HepG2 (cell line): ENCODE measurements around the gene TSPAN18.

Experiments
- FOXK1 ChIP-seq: sonication (generic); formaldehyde crosslinking; IDR thresholded peaks from 2 replicates; pipeline ENCODE4 v1.4.0; 2020; ENCODE audit warnings: low read depth, missing genetic modification reagents, borderline replicate concordance
- NCOA1 ChIP-seq: sonication (generic); formaldehyde crosslinking; IDR thresholded peaks from 2 replicates; pipeline ENCODE4 v1.9.0; 2021; ENCODE audit warnings: missing genetic modification reagents
- NR2C2 ChIP-seq: sonication (generic); formaldehyde crosslinking; IDR thresholded peaks from 2 replicates; pipeline ENCODE4 v1.4.0; 2020; ENCODE audit warnings: missing genetic modification reagents, mild to moderate bottlenecking, moderate library complexity, borderline replicate concordance
- NR3C1 ChIP-seq: sonication (generic); formaldehyde crosslinking; IDR thresholded peaks from 2 replicates; pipeline ENCODE4 v1.4.0; 2020; ENCODE audit warnings: missing genetic modification reagents
- PATZ1 ChIP-seq: sonication (generic); formaldehyde crosslinking; IDR thresholded peaks from 2 replicates; pipeline ENCODE4 v1.4.0; 2020; ENCODE audit warnings: missing genetic modification reagents
- PTBP1 ChIP-seq: fragments of 200-400 bp; formaldehyde crosslinking; IDR thresholded peaks from 2 replicates; pipeline ENCODE4 v1.6.1; 2018; ENCODE audit warnings: low read length, low read depth; ENCODE audit not compliant: poor library complexity, severe bottlenecking
- RAD51 ChIP-seq: fragments of 450-650 bp; IDR thresholded peaks from 2 replicates; pipeline ENCODE4 v1.6.1; 2016; ENCODE audit warnings: borderline replicate concordance
- ZNF24 ChIP-seq: fragments of 450-650 bp; IDR thresholded peaks from 2 replicates; pipeline ENCODE4 v1.6.1; 2017; ENCODE audit warnings: antibody characterized with exemption, mild to moderate bottlenecking
- ZNF780A ChIP-seq: sonication (generic); formaldehyde crosslinking; IDR thresholded peaks from 2 replicates; pipeline ENCODE4 v1.8.0; 2022; ENCODE audit warnings: mild to moderate bottlenecking, missing genetic modification reagents, moderate library complexity
- ZNF83 ChIP-seq: sonication (generic); formaldehyde crosslinking; IDR thresholded peaks from 2 replicates; pipeline ENCODE4 v1.4.0; 2020; ENCODE audit warnings: missing genetic modification reagents, mild to moderate bottlenecking, borderline replicate concordance
- ZZZ3 ChIP-seq: sonication (generic); formaldehyde crosslinking; IDR thresholded peaks from 2 replicates; pipeline ENCODE4 v1.4.0; 2020; ENCODE audit warnings: missing genetic modification reagents, mild to moderate bottlenecking, borderline replicate concordance
- TF ChIP-seq, protein P1 (sequence below): sonication (generic); formaldehyde crosslinking; IDR thresholded peaks from 2 replicates; pipeline ENCODE4 v1.5.0; 2020; ENCODE audit warnings: mild to moderate bottlenecking, missing genetic modification reagents, moderate library complexity
- TF ChIP-seq, protein P2 (sequence below), 2 experiments: sonication (generic) in 1 of 2; formaldehyde crosslinking in 1 of 2; IDR thresholded peaks; 2 replicates each; pipeline versions ENCODE4 v1.5.1 to v1.6.1; 2011 to 2020; ENCODE audit warnings: borderline replicate concordance in 1 of 2, low read depth in 1 of 2, low read length in 1 of 2, mild to moderate bottlenecking in 1 of 2, missing genetic modification reagents in 1 of 2, moderate library complexity in 1 of 2
- TF ChIP-seq, protein P3 (sequence below): fragments of 450-650 bp; IDR thresholded peaks from 2 replicates; pipeline ENCODE4 v1.6.1; 2017

DNA sequence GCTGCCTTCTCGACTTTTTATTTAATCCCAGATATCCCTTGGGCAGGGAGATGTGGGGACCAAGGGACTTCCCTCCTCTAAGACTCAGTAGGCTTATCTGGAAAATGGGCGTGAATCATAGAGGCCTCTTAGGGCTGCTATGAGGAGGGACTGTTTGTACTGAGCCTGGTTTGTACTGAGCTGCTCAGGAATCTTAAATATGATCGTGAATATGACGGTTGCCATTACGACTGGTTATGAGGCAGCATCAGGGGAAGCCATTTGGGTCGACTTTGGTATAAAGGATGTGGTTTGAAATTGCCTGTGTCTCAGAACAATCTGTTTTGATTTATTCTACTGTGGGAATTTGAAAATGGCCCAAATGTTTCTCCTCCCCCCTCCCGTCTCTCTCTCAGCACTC, 20.6 kb downstream of the TSPAN18 start:
- TF ChIP-seq FOXK1 (CRISPR knock-in tag) (no peak), ZNF83 (CRISPR knock-in tag) (no peak), ZZZ3 (CRISPR knock-in tag) (no peak), RAD51 (no peak), PATZ1 (no peak), NR2C2 (CRISPR knock-in tag) (no peak), NCOA1 (CRISPR knock-in tag) (no peak), ZNF24 (no peak), ZNF780A (CRISPR knock-in tag) (no peak), PTBP1 (no peak), NR3C1 (no peak)
- TF ChIP-seq, protein P1, sequence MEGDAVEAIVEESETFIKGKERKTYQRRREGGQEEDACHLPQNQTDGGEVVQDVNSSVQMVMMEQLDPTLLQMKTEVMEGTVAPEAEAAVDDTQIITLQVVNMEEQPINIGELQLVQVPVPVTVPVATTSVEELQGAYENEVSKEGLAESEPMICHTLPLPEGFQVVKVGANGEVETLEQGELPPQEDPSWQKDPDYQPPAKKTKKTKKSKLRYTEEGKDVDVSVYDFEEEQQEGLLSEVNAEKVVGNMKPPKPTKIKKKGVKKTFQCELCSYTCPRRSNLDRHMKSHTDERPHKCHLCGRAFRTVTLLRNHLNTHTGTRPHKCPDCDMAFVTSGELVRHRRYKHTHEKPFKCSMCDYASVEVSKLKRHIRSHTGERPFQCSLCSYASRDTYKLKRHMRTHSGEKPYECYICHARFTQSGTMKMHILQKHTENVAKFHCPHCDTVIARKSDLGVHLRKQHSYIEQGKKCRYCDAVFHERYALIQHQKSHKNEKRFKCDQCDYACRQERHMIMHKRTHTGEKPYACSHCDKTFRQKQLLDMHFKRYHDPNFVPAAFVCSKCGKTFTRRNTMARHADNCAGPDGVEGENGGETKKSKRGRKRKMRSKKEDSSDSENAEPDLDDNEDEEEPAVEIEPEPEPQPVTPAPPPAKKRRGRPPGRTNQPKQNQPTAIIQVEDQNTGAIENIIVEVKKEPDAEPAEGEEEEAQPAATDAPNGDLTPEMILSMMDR (CRISPR knock-in tag) = no peak
- TF ChIP-seq, protein P2, sequence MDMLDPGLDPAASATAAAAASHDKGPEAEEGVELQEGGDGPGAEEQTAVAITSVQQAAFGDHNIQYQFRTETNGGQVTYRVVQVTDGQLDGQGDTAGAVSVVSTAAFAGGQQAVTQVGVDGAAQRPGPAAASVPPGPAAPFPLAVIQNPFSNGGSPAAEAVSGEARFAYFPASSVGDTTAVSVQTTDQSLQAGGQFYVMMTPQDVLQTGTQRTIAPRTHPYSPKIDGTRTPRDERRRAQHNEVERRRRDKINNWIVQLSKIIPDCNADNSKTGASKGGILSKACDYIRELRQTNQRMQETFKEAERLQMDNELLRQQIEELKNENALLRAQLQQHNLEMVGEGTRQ (IDR thresholded peaks at IDR 0.05; ENCODE audit: low read depth, low read length) = no peak
- TF ChIP-seq, protein P2 (CRISPR knock-in tag; IDR thresholded peaks at IDR 0.05; ENCODE audit: borderline replicate concordance) = no peak
- TF ChIP-seq, protein P3, sequence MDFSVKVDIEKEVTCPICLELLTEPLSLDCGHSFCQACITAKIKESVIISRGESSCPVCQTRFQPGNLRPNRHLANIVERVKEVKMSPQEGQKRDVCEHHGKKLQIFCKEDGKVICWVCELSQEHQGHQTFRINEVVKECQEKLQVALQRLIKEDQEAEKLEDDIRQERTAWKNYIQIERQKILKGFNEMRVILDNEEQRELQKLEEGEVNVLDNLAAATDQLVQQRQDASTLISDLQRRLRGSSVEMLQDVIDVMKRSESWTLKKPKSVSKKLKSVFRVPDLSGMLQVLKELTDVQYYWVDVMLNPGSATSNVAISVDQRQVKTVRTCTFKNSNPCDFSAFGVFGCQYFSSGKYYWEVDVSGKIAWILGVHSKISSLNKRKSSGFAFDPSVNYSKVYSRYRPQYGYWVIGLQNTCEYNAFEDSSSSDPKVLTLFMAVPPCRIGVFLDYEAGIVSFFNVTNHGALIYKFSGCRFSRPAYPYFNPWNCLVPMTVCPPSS = no peak
